Panc1 (cell line): Measurements from ENCODE around the gene PDCD2L.

Source experiments
- POLR2AphosphoS5 ChIP-seq: IDR thresholded peaks from 2 replicates; pipeline ENCODE4 v1.6.1; 2012; ENCODE audit warnings: mild to moderate bottlenecking, low read depth, low read length, moderate library complexity
- SIN3A ChIP-seq: IDR thresholded peaks from 2 replicates; pipeline ENCODE4 v1.6.1; 2012; ENCODE audit warnings: low read depth, mild to moderate bottlenecking, low read length, moderate library complexity, borderline replicate concordance; ENCODE audit not compliant: insufficient read depth
- TF ChIP-seq, protein P1 (sequence below): fragments of 450-650 bp; IDR thresholded peaks from 2 replicates; pipeline ENCODE4 v1.5.1; 2017; ENCODE audit warnings: mild to moderate bottlenecking
- TF ChIP-seq, protein P2 (sequence below), 2 experiments: IDR thresholded peaks; 2 replicates each; pipeline ENCODE4 v1.6.1; 2011 to 2012; ENCODE audit warnings: low read depth in 2 of 2, control low read depth in 1 of 2, low read length in 1 of 2, mild to moderate bottlenecking in 1 of 2, moderate library complexity in 1 of 2; ENCODE audit not compliant: insufficient read depth in 1 of 2

GRCh38 chr19:34365463-34366401, 38.5 kb upstream of the PDCD2L start:
- TF ChIP-seq, protein P1, sequence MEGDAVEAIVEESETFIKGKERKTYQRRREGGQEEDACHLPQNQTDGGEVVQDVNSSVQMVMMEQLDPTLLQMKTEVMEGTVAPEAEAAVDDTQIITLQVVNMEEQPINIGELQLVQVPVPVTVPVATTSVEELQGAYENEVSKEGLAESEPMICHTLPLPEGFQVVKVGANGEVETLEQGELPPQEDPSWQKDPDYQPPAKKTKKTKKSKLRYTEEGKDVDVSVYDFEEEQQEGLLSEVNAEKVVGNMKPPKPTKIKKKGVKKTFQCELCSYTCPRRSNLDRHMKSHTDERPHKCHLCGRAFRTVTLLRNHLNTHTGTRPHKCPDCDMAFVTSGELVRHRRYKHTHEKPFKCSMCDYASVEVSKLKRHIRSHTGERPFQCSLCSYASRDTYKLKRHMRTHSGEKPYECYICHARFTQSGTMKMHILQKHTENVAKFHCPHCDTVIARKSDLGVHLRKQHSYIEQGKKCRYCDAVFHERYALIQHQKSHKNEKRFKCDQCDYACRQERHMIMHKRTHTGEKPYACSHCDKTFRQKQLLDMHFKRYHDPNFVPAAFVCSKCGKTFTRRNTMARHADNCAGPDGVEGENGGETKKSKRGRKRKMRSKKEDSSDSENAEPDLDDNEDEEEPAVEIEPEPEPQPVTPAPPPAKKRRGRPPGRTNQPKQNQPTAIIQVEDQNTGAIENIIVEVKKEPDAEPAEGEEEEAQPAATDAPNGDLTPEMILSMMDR = no peak
- TF ChIP-seq, protein P2, sequence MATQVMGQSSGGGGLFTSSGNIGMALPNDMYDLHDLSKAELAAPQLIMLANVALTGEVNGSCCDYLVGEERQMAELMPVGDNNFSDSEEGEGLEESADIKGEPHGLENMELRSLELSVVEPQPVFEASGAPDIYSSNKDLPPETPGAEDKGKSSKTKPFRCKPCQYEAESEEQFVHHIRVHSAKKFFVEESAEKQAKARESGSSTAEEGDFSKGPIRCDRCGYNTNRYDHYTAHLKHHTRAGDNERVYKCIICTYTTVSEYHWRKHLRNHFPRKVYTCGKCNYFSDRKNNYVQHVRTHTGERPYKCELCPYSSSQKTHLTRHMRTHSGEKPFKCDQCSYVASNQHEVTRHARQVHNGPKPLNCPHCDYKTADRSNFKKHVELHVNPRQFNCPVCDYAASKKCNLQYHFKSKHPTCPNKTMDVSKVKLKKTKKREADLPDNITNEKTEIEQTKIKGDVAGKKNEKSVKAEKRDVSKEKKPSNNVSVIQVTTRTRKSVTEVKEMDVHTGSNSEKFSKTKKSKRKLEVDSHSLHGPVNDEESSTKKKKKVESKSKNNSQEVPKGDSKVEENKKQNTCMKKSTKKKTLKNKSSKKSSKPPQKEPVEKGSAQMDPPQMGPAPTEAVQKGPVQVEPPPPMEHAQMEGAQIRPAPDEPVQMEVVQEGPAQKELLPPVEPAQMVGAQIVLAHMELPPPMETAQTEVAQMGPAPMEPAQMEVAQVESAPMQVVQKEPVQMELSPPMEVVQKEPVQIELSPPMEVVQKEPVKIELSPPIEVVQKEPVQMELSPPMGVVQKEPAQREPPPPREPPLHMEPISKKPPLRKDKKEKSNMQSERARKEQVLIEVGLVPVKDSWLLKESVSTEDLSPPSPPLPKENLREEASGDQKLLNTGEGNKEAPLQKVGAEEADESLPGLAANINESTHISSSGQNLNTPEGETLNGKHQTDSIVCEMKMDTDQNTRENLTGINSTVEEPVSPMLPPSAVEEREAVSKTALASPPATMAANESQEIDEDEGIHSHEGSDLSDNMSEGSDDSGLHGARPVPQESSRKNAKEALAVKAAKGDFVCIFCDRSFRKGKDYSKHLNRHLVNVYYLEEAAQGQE (IDR thresholded peaks at IDR 0.05; ENCODE audit: insufficient read depth in 1 of 2, low read depth in 2 of 2, low read length in 1 of 2) = no peak
- TF ChIP-seq POLR2AphosphoS5 = no peak
- TF ChIP-seq SIN3A = no peak
